Activated CD4-positive, alpha-beta memory T cell treated with anti-CD3 and anti-CD28 coated beads, Interleukin-2, amount 10 ng/mL, durations not matched to agents 7 days and 5 days (primary cell): ENCODE measurements around the gene CDK5RAP3. TPM values are rescaled to one million over a fixed set of nuclear protein-coding genes. Genes with fewer than 3 reads are reported as not detected.
A peak's percentile ranks its signal among the peaks of the same experiment; 100 is the strongest.

Experiments used
- CTCF ChIA-PET: fragments of 350-600 bp; sonication (Branson Sonifier 250); formaldehyde crosslinking; loops from one replicate; lab custom pipeline; 2021; ENCODE audit warnings: antibody characterized with exemption, inconsistent platforms; lab: Charles Lee
- POLR2A ChIA-PET: fragments of 350-600 bp; sonication (Branson Sonifier 250); formaldehyde crosslinking; loops from one replicate; lab custom pipeline; 2021; ENCODE audit warnings: antibody characterized with exemption; lab: Charles Lee
- DNase-seq: peaks from one replicate; pipeline ENCODE4 v3.0.0-alpha.2; 2020
- H3K27ac Mint-ChIP-seq: one replicate; pipeline ENCODE4 v1.8.0; 2021; ENCODE audit warnings: mild to moderate bottlenecking, mixed read lengths
- H3K27me3 Mint-ChIP-seq: one replicate; pipeline ENCODE4 v1.8.0; 2021; ENCODE audit warnings: mixed read lengths
- H3K36me3 Mint-ChIP-seq: one replicate; pipeline ENCODE4 v1.8.0; 2021; ENCODE audit warnings: low read depth, mixed read lengths
- H3K4me1 Mint-ChIP-seq: one replicate; pipeline ENCODE4 v1.8.0; 2021; ENCODE audit warnings: mixed read lengths
- H3K4me3 Mint-ChIP-seq: one replicate; pipeline ENCODE4 v1.8.0; 2021; ENCODE audit warnings: mild to moderate bottlenecking, mixed read lengths
- H3K9me3 Mint-ChIP-seq: one replicate; pipeline ENCODE4 v1.8.0; 2021; ENCODE audit warnings: mixed read lengths
- total RNA-seq, 2 experiments: library from RNA; stranded (reverse); gene quantifications; one replicate each; pipeline ENCODE4 v1.2.3, GENCODE V29; 2021

The CDK5RAP3 gene
- total RNA-seq, 2 experiments from 2014 or later = 194 to 205 TPM

- Mint-ChIP-seq H3K27me3 (peaks cover 2% of the 10 kb centered on the region), H3K36me3 (no peaks in the 10 kb centered on the region), H3K27ac (no peak overlapping the region), H3K9me3 (no peaks in the 10 kb centered on the region), H3K4me3 (no peak overlapping the region), H3K4me1 (peaks cover 3% of the 10 kb centered on the region)
- ChIA-PET POLR2A (no interaction called here), CTCF (interaction anchor here (1.1 kb wide), 1 partner anchor 9 kb away, joined by 3 read pairs; no protein-coding TSS in a partner anchor)
- DNase-seq = no peak
Observed at GRCh38 chr17:47964856-47965255, 6.1 kb upstream of the CDK5RAP3 start.

- Mint-ChIP-seq H3K9me3 (no peaks in the 10 kb centered on the region), H3K27ac (no peak overlapping the region), H3K36me3 (no peaks in the 10 kb centered on the region), H3K4me3 (no peak overlapping the region), H3K27me3 (peaks cover 2% of the 10 kb centered on the region), H3K4me1 (peaks cover 10% of the 10 kb centered on the region)
- CTCF ChIA-PET = interaction anchor here (0.8 to 1.1 kb wide), 2 partner anchors 11 to 19 kb away, joined by 3 read pairs; no protein-coding TSS in a partner anchor
- no peak for DNase-seq
- POLR2A ChIA-PET = no interaction called here
Observed at GRCh38 chr17:47966079-47966519, 4.8 kb upstream of the CDK5RAP3 start.

- POLR2A ChIA-PET = interaction anchor here (1.2 to 4.4 kb wide), 2 partner anchors 26 to 72 kb away, joined by 4 to 22 read pairs; partner anchors contain the start of genes PNPO and SP2
- no peak overlapping the region for H3K27ac Mint-ChIP-seq
- no peaks in the 10 kb centered on the region for H3K27me3 Mint-ChIP-seq
Observed at GRCh38 chr17:47967607-47968252, 3.2 kb upstream of the CDK5RAP3 start.

GRCh38 chr17:47968836-47969235 is 2.1 kb upstream of the CDK5RAP3 start:
- POLR2A ChIA-PET = interaction anchor here (0.6 to 4.4 kb wide), 3 partner anchors 27 to 73 kb away, joined by 3 to 22 read pairs (median 3); partner anchors contain the start of gene PNPO
- no peak overlapping the region for H3K4me3 Mint-ChIP-seq
- CTCF ChIA-PET = interaction anchor here (3.6 to 7.9 kb wide), 3 partner anchors 11 to 23 kb away, joined by 32 to 229 read pairs (median 33); partner anchors contain the start of genes PNPO and PRR15L
- no peaks in the 10 kb centered on the region for H3K27me3 Mint-ChIP-seq
- H3K4me1 Mint-ChIP-seq = peaks cover 28% of the 10 kb centered on the region
- no peaks in the 10 kb centered on the region for H3K9me3 Mint-ChIP-seq
- no peak overlapping the region for H3K27ac Mint-ChIP-seq
- no peak for DNase-seq
- H3K36me3 Mint-ChIP-seq = no peaks in the 10 kb centered on the region

More at GRCh38 chr17:47967607-47968252, 3.2 kb upstream of the CDK5RAP3 start:
- peaks cover 20% of the 10 kb centered on the region for H3K4me1 Mint-ChIP-seq
- H3K9me3 Mint-ChIP-seq = no peaks in the 10 kb centered on the region
- CTCF ChIA-PET = interaction anchor here (1.1 to 7.9 kb wide), 3 partner anchors 8 to 21 kb away, joined by 3 to 229 read pairs (median 3); partner anchors contain the start of gene PNPO
- H3K36me3 Mint-ChIP-seq = no peaks in the 10 kb centered on the region
- H3K4me3 Mint-ChIP-seq = no peak overlapping the region
- DNase-seq = no peak

- ChIA-PET POLR2A (interaction anchor here (0.6 to 5.5 kb wide), 19 partner anchors 9 to 141 kb away, joined by 3 to 26 read pairs (median 6); partner anchors contain the start of genes LRRC46, MRPL10, NFE2L1 and PNPO), CTCF (interaction anchor here (0.7 to 7.9 kb wide), 39 partner anchors 8 to 366 kb away, joined by 3 to 229 read pairs (median 6); partner anchors contain the start of genes LRRC46, MRPL10, NFE2L1 and PNPO)
- Mint-ChIP-seq H3K4me1 (peaks cover 28% of the 10 kb centered on the region), H3K4me3 (peak overlapping the region; percentile 91), H3K9me3 (no peaks in the 10 kb centered on the region), H3K27ac (peak overlapping the region; percentile 64), H3K36me3 (peaks cover 10% of the 10 kb centered on the region), H3K27me3 (no peaks in the 10 kb centered on the region)
- DNase-seq = no peak
Observed at GRCh38 chr17:47969930-47970724, 786 bp upstream of the CDK5RAP3 start.

- no peaks in the 10 kb centered on the region for H3K9me3 Mint-ChIP-seq
- no peaks in the 10 kb centered on the region for H3K27me3 Mint-ChIP-seq
- H3K4me1 Mint-ChIP-seq = peaks cover 28% of the 10 kb centered on the region
- ChIA-PET POLR2A (interaction anchor here (5.5 kb wide), 1 partner anchor 39 kb away, joined by 22 read pairs; no protein-coding TSS in a partner anchor), CTCF (interaction anchor here (1.0 to 7.9 kb wide), 3 partner anchors 27 to 52 kb away, joined by 3 to 229 read pairs (median 3); partner anchors contain the start of gene PNPO)
- H3K36me3 Mint-ChIP-seq = peaks cover 31% of the 10 kb centered on the region
- H3K27ac Mint-ChIP-seq = no peak overlapping the region
- H3K4me3 Mint-ChIP-seq = no peak overlapping the region
- no peak for DNase-seq
Observed at GRCh38 chr17:47973541-47973940, 2.6 kb downstream of the CDK5RAP3 start.

- H3K27me3 Mint-ChIP-seq = no peaks in the 10 kb centered on the region
- no peak overlapping the region for H3K27ac Mint-ChIP-seq
- no peak overlapping the region for H3K4me3 Mint-ChIP-seq
- no peaks in the 10 kb centered on the region for H3K9me3 Mint-ChIP-seq
- H3K36me3 Mint-ChIP-seq = peaks cover 46% of the 10 kb centered on the region
- H3K4me1 Mint-ChIP-seq = peaks cover 20% of the 10 kb centered on the region
- CTCF ChIA-PET = interaction anchor here (1.5 to 7.1 kb wide), 2 partner anchors 28 to 41 kb away, joined by 4 to 185 read pairs; no protein-coding TSS in a partner anchor
- DNase-seq = no peak
- POLR2A ChIA-PET = no interaction called here
Observed at GRCh38 chr17:47975189-47975822, 4.4 kb downstream of the CDK5RAP3 start.

GRCh38 chr17:47975823-47976205 is 4.9 kb downstream of the CDK5RAP3 start:
- ChIA-PET POLR2A (no interaction called here), CTCF (interaction anchor here (1.0 to 7.1 kb wide), 4 partner anchors 9 to 40 kb away, joined by 3 to 185 read pairs (median 6); no protein-coding TSS in a partner anchor)
- H3K9me3 Mint-ChIP-seq = no peaks in the 10 kb centered on the region
- H3K27ac Mint-ChIP-seq = peak overlapping the region; percentile 6
- no peak overlapping the region for H3K4me3 Mint-ChIP-seq
- H3K4me1 Mint-ChIP-seq = peaks cover 20% of the 10 kb centered on the region
- no peaks in the 10 kb centered on the region for H3K27me3 Mint-ChIP-seq
- peaks cover 51% of the 10 kb centered on the region for H3K36me3 Mint-ChIP-seq
- no peak for DNase-seq

GRCh38 chr17:47978324-47978723 is 7.4 kb downstream of the CDK5RAP3 start:
- CTCF ChIA-PET = interaction anchor here (0.6 to 7.1 kb wide), 17 partner anchors 8 to 284 kb away, joined by 3 to 185 read pairs (median 4); partner anchors contain the start of gene CDK5RAP3
- Mint-ChIP-seq H3K36me3 (peaks cover 68% of the 10 kb centered on the region), H3K4me3 (no peak overlapping the region), H3K27ac (no peak overlapping the region), H3K9me3 (no peaks in the 10 kb centered on the region), H3K27me3 (no peaks in the 10 kb centered on the region), H3K4me1 (peaks cover 18% of the 10 kb centered on the region)
- peak; percentile 61 for DNase-seq
- POLR2A ChIA-PET = interaction anchor here (1.3 to 1.7 kb wide), 2 partner anchors 39 to 83 kb away, joined by 5 read pairs; no protein-coding TSS in a partner anchor

- H3K4me1 Mint-ChIP-seq = peaks cover 18% of the 10 kb centered on the region
- H3K9me3 Mint-ChIP-seq = no peaks in the 10 kb centered on the region
- no peak overlapping the region for H3K27ac Mint-ChIP-seq
- H3K27me3 Mint-ChIP-seq = no peaks in the 10 kb centered on the region
- no peak overlapping the region for H3K4me3 Mint-ChIP-seq
- peaks cover 70% of the 10 kb centered on the region for H3K36me3 Mint-ChIP-seq
- ChIA-PET CTCF (interaction anchor here (0.6 to 7.1 kb wide), 7 partner anchors 10 to 694 kb away, joined by 3 to 185 read pairs (median 4); partner anchors contain the start of gene CDK5RAP3), POLR2A (interaction anchor here (3.5 kb wide), 1 partner anchor 9 kb away, joined by 18 read pairs; the partner anchor contains the start of gene CDK5RAP3)
- DNase-seq = no peak
Observed at GRCh38 chr17:47980541-47980940, 9.6 kb downstream of the CDK5RAP3 start.

- H3K4me3 Mint-ChIP-seq = no peak overlapping the region
- H3K27ac Mint-ChIP-seq = no peak overlapping the region
- peaks cover 18% of the 10 kb centered on the region for H3K4me1 Mint-ChIP-seq
- no peaks in the 10 kb centered on the region for H3K27me3 Mint-ChIP-seq
- ChIA-PET POLR2A (interaction anchor here (0.7 to 3.5 kb wide), 2 partner anchors 10 to 18 kb away, joined by 3 to 18 read pairs; partner anchors contain the start of gene CDK5RAP3), CTCF (interaction anchor here (0.6 to 7.1 kb wide), 8 partner anchors 11 to 139 kb away, joined by 3 to 185 read pairs (median 4); partner anchors contain the start of gene CDK5RAP3)
- H3K9me3 Mint-ChIP-seq = no peaks in the 10 kb centered on the region
- peaks cover 66% of the 10 kb centered on the region for H3K36me3 Mint-ChIP-seq
- DNase-seq = peak; percentile 19
Observed at GRCh38 chr17:47981462-47981861, 10.5 kb downstream of the CDK5RAP3 start.
